ENCODE data around the gene ZC3H8.

Gene ZC3H8

GRCh38 chr2:112162341-112162740, 92.5 kb downstream of the ZC3H8 start:
- no peak for TF ChIP-seq CTCF (IDR thresholded peaks at IDR 0.05; ENCODE audit: low read depth, low read length)
- no peak for TF ChIP-seq EZH2phosphoT487 (IDR thresholded peaks at IDR 0.05; ENCODE audit: low read depth)
- Histone ChIP-seq H3K36me3 (replicated peaks; ENCODE audit: low read depth, low read length) (no peaks in the 10 kb centered on the region), H3K4me1 (ENCODE audit: low read length) (peaks cover 6% of the 10 kb centered on the region; the same call in 1 of the 2 replicates), H3K9me3 (ENCODE audit: insufficient read depth, low read length) (no peaks in the 10 kb centered on the region), H4K20me1 (ENCODE audit: insufficient read depth, low read length) (no peaks in the 10 kb centered on the region), H3K79me2 (ENCODE audit: low read length) (no peaks in the 10 kb centered on the region), H3K9ac (ENCODE audit: low read length) (no peak overlapping the region), H3K27me3 (ENCODE audit: low read depth, low read length) (no peaks in the 10 kb centered on the region), H3K4me3 (ENCODE audit: low read length) (no peak overlapping the region), H2AFZ (ENCODE audit: low read depth, low read length) (no peak overlapping the region), H3K4me2 (ENCODE audit: low read length) (no peak overlapping the region), H3K27ac (ENCODE audit: low read length) (no peak overlapping the region)

Measured in OCI-LY3 (cell line).